Endothelial cell of umbilical vein (primary cell): ENCODE data around the gene CPA1. TPM values are rescaled to one million over a fixed set of nuclear protein-coding genes. Genes with fewer than 3 reads are reported as not detected.

ENCODE experiments used
- BruUV-seq: library from RNA; stranded (reverse); fragments of 400-500 nt; replicated peaks from 2 replicates; lab custom pipeline; 2021; lab: Mats Ljungman, UMichigan
- CTCF ChIA-PET: fragments of 300-600, 350-600 bp; sonication (Branson Sonifier 250); formaldehyde crosslinking; loops from one replicate; lab custom pipeline; 2021; ENCODE audit warnings: antibody characterized with exemption, inconsistent platforms; lab: Charles Lee
- POLR2A ChIA-PET: fragments of 300-600, 350-600 bp; sonication (Branson Sonifier 250); formaldehyde crosslinking; loops from one replicate; lab custom pipeline; 2021; ENCODE audit warnings: antibody characterized with exemption, inconsistent platforms; lab: Charles Lee
- DNase-seq: peaks from one replicate; pipeline ENCODE4 v3.0.0-alpha.2; 2011; ENCODE audit warnings: low read depth, low spot score
- FAIRE-seq: peaks from 2 replicates; lab custom pipeline; 2011; peaks lifted over from hg19 to GRCh38; lab: Jason Lieb, UNC
- H2AFZ ChIP-seq: 2 replicates; pipeline ENCODE4 v1.6.0; 2012; ENCODE audit warnings: low read depth, low read length, control low read depth, inconsistent platforms
- H3K27ac ChIP-seq: 2 replicates; pipeline ENCODE4 v1.5.1; 2011; ENCODE audit warnings: low read depth, mild to moderate bottlenecking, control low read depth, low read length, moderate library complexity; ENCODE audit not compliant: insufficient read depth
- H3K27me3 ChIP-seq, 2 experiments: 2 replicates each; pipeline versions ENCODE4 v1.6.0 to v1.6.1; 2011; ENCODE audit warnings: low read length in 2 of 2, mixed read lengths in 1 of 2; ENCODE audit not compliant: control insufficient read depth in 2 of 2, insufficient read depth in 2 of 2
- H3K36me3 ChIP-seq, 2 experiments: 2 replicates in 1 of 2; 3 replicates in 1 of 2; pipeline ENCODE4 v1.5.1; 2011; ENCODE audit warnings: low read length in 2 of 2, mild to moderate bottlenecking in 1 of 2, moderate library complexity in 1 of 2; ENCODE audit not compliant: control insufficient read depth in 2 of 2, insufficient read depth in 2 of 2; ENCODE audit errors: extremely low read depth in 1 of 2
- H3K4me1 ChIP-seq: 3 replicates; pipeline ENCODE4 v1.5.1; 2011; ENCODE audit warnings: mild to moderate bottlenecking, low read length; ENCODE audit not compliant: control insufficient read depth, insufficient read depth; ENCODE audit errors: extremely low read depth
- H3K4me2 ChIP-seq: 2 replicates; pipeline ENCODE4 v1.6.1; 2011; ENCODE audit warnings: low read length, control low read depth, mixed read lengths; ENCODE audit not compliant: insufficient read depth
- H3K4me3 ChIP-seq, 3 experiments: fragments of 200-600 bp in 1 of 3; sonication (generic), shearing (Covaris generic) in 1 of 3; replicated peaks in 1 of 3; 2 replicates each; pipeline ENCODE4 v1.5.1; 2011 to 2016; ENCODE audit warnings: control low read depth in 3 of 3, low read length in 3 of 3, mild to moderate bottlenecking in 2 of 3, inconsistent platforms in 1 of 3, low read depth in 1 of 3, moderate library complexity in 1 of 3; ENCODE audit not compliant: insufficient read depth in 1 of 3
- H3K79me2 ChIP-seq: 2 replicates; pipeline ENCODE4 v1.6.0; 2012; ENCODE audit warnings: low read length, inconsistent platforms; ENCODE audit not compliant: control insufficient read depth, insufficient read depth
- H3K9ac ChIP-seq: replicated peaks from 2 replicates; pipeline ENCODE3; 2011; ENCODE audit warnings: low read length, control low read depth; ENCODE audit not compliant: insufficient read depth; ENCODE audit errors: extremely low read depth
- H3K9me1 ChIP-seq: replicated peaks from 3 replicates; pipeline ENCODE4 v1.6.0; 2011; ENCODE audit warnings: mild to moderate bottlenecking, low read length; ENCODE audit not compliant: control insufficient read depth, insufficient read depth; ENCODE audit errors: extremely low read depth
- H3K9me3 ChIP-seq: replicated peaks from 2 replicates; pipeline ENCODE4 v1.5.1; 2012; ENCODE audit warnings: low read length, inconsistent platforms; ENCODE audit not compliant: control insufficient read depth, insufficient read depth
- H4K20me1 ChIP-seq: replicated peaks from 2 replicates; pipeline ENCODE3; 2011; ENCODE audit warnings: mild to moderate bottlenecking, low read length; ENCODE audit not compliant: control insufficient read depth, insufficient read depth; ENCODE audit errors: extremely low read depth
- EZH2 ChIP-seq: IDR thresholded peaks from 2 replicates; pipeline ENCODE4 v1.6.1; 2012; ENCODE audit warnings: borderline replicate concordance, low read depth, mild to moderate bottlenecking, moderate library complexity, low read length, inconsistent platforms; ENCODE audit not compliant: severe bottlenecking
- FOS ChIP-seq: IDR thresholded peaks from 2 replicates; pipeline ENCODE4 v1.6.1; 2011; ENCODE audit warnings: mild to moderate bottlenecking, low read length, moderate library complexity, borderline replicate concordance; ENCODE audit not compliant: insufficient read depth
- GATA2 ChIP-seq: IDR thresholded peaks from 2 replicates; pipeline ENCODE4 v1.7.0; 2011; ENCODE audit warnings: low read depth, mild to moderate bottlenecking, moderate library complexity, mixed read lengths, low read length; ENCODE audit not compliant: insufficient read length, insufficient read depth
- JUN ChIP-seq: IDR thresholded peaks from 2 replicates; pipeline ENCODE4 v1.6.1; 2011; ENCODE audit warnings: borderline replicate concordance, low read depth; ENCODE audit not compliant: insufficient read length, insufficient read depth
- MYC ChIP-seq: IDR thresholded peaks from one replicate; pipeline ENCODE4 v1.6.1; 2011; ENCODE audit warnings: mild to moderate bottlenecking, low read depth, low read length
- POLR2A ChIP-seq: IDR thresholded peaks from 2 replicates; pipeline ENCODE4 v1.6.1; 2012; ENCODE audit warnings: low read depth, mild to moderate bottlenecking, control low read depth, low read length
- POLR2AphosphoS5 ChIP-seq: IDR thresholded peaks from 2 replicates; pipeline ENCODE4 v1.6.1; 2012; ENCODE audit warnings: low read depth, mild to moderate bottlenecking, control low read depth, low read length, moderate library complexity; ENCODE audit not compliant: insufficient read depth
- dilution Hi-C: fragments of 300-500 bp; cut with MboI; formaldehyde crosslinking; loops from one replicate; pipeline ENCODE4 v1.15.0; 2019; ENCODE audit warnings: low sequenced_read_pairs; ENCODE audit not compliant: extremely low pct_ligation_motif_present
- intact Hi-C: fragments of 100-400 bp; cut with micrococcal nuclease; formaldehyde crosslinking; loops from one replicate; pipeline ENCODE4 v1.10.0; 2022
- polyA plus RNA-seq, 4 experiments: library from polyadenylated mRNA; depleted of rRNA in 3 of 4; stranded (reverse) in 3 of 4; unstranded in 1 of 4; fragments of >200 nt; gene quantifications; 2 replicates each; pipeline versions ENCODE4 v1.2.1 to v1.2.3, GENCODE V29; 2011 to 2012; ENCODE audit warnings: missing spikeins in 1 of 4
- total RNA-seq: library from RNA; stranded (reverse); gene quantifications from 2 replicates; pipeline ENCODE4 v1.2.3, GENCODE V29; 2021
- TF ChIP-seq, protein P1 (sequence below): IDR thresholded peaks from 2 replicates; pipeline ENCODE4 v1.6.1; 2011; ENCODE audit not compliant: insufficient read depth, insufficient read length
- TF ChIP-seq, protein P2 (sequence below), 2 donors: IDR thresholded peaks; 1 replicate in 1 of 2; 2 replicates in 1 of 2; pipeline ENCODE4 v1.5.1; 2011; ENCODE audit warnings: low read length in 2 of 2, mild to moderate bottlenecking in 2 of 2, moderate library complexity in 2 of 2, control low read depth in 1 of 2, inconsistent platforms in 1 of 2, low read depth in 1 of 2; ENCODE audit not compliant: insufficient read depth in 1 of 2; ENCODE audit errors: extremely low read depth in 1 of 2

CPA1 gene
- total and polyA plus RNA-seq, 2 donors (not counting 3 experiments of a cell fraction or from before 2014, with no cell fraction given): not detected

DNA sequence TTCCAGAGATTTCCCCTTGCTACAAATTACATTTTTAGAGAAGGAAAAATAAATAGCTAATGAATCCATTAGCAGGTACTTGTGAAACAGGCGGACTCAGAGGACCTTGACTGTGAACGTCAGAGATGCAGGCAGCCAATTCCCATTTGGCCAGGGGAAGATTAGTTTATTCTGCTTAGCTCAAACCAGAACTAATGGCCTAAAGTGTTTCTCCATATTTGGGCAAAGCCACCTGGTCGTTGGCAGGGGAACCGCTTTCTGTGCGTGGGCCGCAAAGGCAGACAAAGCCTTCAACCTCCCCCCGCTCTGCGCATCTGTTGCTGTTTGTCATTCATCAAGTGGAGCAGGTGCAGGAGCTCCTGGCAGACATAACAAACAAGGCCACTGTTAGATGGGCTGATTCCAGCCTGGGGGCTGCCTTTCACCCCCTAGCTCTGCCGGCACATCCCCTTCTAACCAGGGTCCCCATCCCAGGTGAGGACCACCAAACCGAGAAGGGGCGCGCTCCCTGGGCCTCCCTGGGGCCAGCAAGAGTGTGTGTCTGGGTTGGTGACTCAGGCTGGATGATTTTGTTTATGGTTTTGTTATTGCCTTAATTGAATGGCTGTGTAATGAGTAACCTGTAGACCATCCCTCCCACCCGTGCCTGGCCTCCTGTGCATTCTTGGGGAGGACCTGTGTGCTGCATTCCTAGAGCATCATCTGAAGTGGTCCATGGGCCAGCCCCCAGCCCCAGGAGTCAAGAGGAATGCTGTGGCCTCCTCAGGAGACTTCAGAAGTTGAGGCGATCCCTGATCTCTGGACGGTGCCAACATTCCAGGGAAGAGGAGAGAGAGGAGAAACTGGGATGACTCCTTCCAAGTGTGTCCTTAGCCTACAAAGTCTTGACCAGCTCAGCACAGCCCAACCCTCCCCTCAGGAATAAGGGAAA, 14.5 kb upstream of the CPA1 start:
- Histone ChIP-seq H3K27me3 (no peaks in the 10 kb centered on the region), H3K79me2 (no peaks in the 10 kb centered on the region), H2AFZ (no peak overlapping the region), H3K9ac (no peak overlapping the region), H3K4me1 (peaks cover 7% of the 10 kb centered on the region), H3K9me3 (no peaks in the 10 kb centered on the region), H3K36me3 (no peaks in the 10 kb centered on the region), H3K27ac (no peak overlapping the region), H3K9me1 (no peaks in the 10 kb centered on the region), H3K4me3 (no peak overlapping the region), H3K4me2 (no peak overlapping the region), H4K20me1 (no peaks in the 10 kb centered on the region)
- no peak for DNase-seq
- BruUV-seq: no TSS peak
- ChIA-PET CTCF (interaction anchor here (1.0 kb wide), 1 partner anchor 13 kb away, joined by 4 read pairs; no protein-coding TSS in a partner anchor), POLR2A (no interaction called here)
- dilution Hi-C loops: no loop called here
- no peak for FAIRE-seq
- intact Hi-C loops: no loop called here
- TF ChIP-seq FOS (no peak), EZH2 (no peak)

GRCh38 chr7:130366564-130366963, 13.7 kb upstream of the CPA1 start:
- Histone ChIP-seq H3K27ac (no peak overlapping the region), H3K4me1 (peaks cover 7% of the 10 kb centered on the region), H3K4me3 (no peak overlapping the region), H3K4me2 (no peak overlapping the region), H3K79me2 (no peaks in the 10 kb centered on the region), H2AFZ (no peak overlapping the region), H3K27me3 (no peaks in the 10 kb centered on the region), H4K20me1 (no peaks in the 10 kb centered on the region), H3K36me3 (no peaks in the 10 kb centered on the region), H3K9me1 (no peaks in the 10 kb centered on the region), H3K9me3 (no peaks in the 10 kb centered on the region), H3K9ac (no peak overlapping the region)
- FAIRE-seq (no peak), DNase-seq (no peak)
- TF ChIP-seq, protein P1, sequence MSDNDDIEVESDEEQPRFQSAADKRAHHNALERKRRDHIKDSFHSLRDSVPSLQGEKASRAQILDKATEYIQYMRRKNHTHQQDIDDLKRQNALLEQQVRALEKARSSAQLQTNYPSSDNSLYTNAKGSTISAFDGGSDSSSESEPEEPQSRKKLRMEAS: no peak
- TF ChIP-seq JUN (no peak), POLR2A (no peak), POLR2AphosphoS5 (no peak), FOS (no peak), GATA2 (no peak), MYC (no peak), EZH2 (no peak)
- TF ChIP-seq, protein P2, sequence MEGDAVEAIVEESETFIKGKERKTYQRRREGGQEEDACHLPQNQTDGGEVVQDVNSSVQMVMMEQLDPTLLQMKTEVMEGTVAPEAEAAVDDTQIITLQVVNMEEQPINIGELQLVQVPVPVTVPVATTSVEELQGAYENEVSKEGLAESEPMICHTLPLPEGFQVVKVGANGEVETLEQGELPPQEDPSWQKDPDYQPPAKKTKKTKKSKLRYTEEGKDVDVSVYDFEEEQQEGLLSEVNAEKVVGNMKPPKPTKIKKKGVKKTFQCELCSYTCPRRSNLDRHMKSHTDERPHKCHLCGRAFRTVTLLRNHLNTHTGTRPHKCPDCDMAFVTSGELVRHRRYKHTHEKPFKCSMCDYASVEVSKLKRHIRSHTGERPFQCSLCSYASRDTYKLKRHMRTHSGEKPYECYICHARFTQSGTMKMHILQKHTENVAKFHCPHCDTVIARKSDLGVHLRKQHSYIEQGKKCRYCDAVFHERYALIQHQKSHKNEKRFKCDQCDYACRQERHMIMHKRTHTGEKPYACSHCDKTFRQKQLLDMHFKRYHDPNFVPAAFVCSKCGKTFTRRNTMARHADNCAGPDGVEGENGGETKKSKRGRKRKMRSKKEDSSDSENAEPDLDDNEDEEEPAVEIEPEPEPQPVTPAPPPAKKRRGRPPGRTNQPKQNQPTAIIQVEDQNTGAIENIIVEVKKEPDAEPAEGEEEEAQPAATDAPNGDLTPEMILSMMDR (IDR thresholded peaks at IDR 0.05; ENCODE audit: extremely low read depth in 1 of 2, insufficient read depth in 1 of 2, low read depth in 1 of 2, low read length in 2 of 2): no peak
- BruUV-seq: no TSS peak
- CTCF ChIA-PET: no interaction called here
- intact Hi-C loops: no loop called here
- POLR2A ChIA-PET: no interaction called here
- dilution Hi-C loops: no loop called here
